Measurements from ENCODE around the gene TTC33. TPM values are rescaled to one million over a fixed set of nuclear protein-coding genes. Genes with fewer than 3 reads are reported as not detected.

The TTC33 gene
- total RNA-seq, 1 experiment from 2014 or later: 30.2 TPM

DNA sequence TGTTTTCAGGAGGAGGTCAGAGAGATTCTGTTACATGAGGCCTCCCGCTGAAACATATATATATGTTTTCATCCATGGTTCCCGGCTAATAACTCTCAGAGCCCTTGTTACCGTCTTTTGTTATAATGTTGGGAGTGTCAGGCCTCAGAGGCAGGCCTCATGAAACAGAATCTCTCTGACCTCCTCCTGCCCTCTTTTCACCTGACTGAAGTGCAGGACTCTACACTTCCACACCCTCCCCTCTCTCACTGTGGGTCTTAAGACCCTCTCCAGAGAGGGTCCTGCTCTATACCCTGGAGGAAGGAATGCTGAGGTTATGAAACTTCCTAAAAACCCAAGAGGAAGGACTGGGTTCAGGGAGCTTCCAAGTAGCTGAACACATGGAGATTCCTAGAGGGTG is 104.6 kb downstream of the TTC33 start:
- no peak overlapping the region for H3K4me3 ChIP-seq
- intact Hi-C loops (cut with micrococcal nuclease; ENCODE audit: unreplicated experiment): no loop called here
- no peaks in the 10 kb centered on the region for H3K4me1 ChIP-seq (replicated peaks; ENCODE audit: insufficient read depth)
- no peaks in the 10 kb centered on the region for H3F3A ChIP-seq (ENCODE audit: insufficient read depth, low read depth)
- no peaks in the 10 kb centered on the region for H3K9me2 ChIP-seq (ENCODE audit: insufficient read depth)
- H3K36me3 ChIP-seq (ENCODE audit: low read depth): no peaks in the 10 kb centered on the region
- no peak overlapping the region for H2AFZ ChIP-seq
- TF ChIP-seq CTCF (conservative IDR thresholded peaks at IDR 0.05) (no peak), EZH2 (IDR thresholded peaks at IDR 0.05; ENCODE audit: low read depth) (no peak)
- BruUV-seq (replicated peaks): no TSS peak
- no peaks in the 10 kb centered on the region for H3K9me3 ChIP-seq (ENCODE audit: insufficient read depth, low read depth)
- ChIA-PET CTCF (no interaction called here), POLR2A (ENCODE audit: unreplicated experiment) (interaction anchor here (0.6 to 0.7 kb wide), 2 partner anchors 159 to 402 kb away, joined by 5 to 7 read pairs; no protein-coding TSS in a partner anchor)
- no peaks in the 10 kb centered on the region for H3K79me2 ChIP-seq (ENCODE audit: low read depth)
- no peaks in the 10 kb centered on the region for H4K20me1 ChIP-seq (ENCODE audit: insufficient read depth)
- no peak for DNase-seq
- no peak overlapping the region for H3K27ac ChIP-seq
- no peak overlapping the region for H3K4me2 ChIP-seq
- no peaks in the 10 kb centered on the region for H3K27me3 ChIP-seq (ENCODE audit: insufficient read depth, low read depth)

DNA sequence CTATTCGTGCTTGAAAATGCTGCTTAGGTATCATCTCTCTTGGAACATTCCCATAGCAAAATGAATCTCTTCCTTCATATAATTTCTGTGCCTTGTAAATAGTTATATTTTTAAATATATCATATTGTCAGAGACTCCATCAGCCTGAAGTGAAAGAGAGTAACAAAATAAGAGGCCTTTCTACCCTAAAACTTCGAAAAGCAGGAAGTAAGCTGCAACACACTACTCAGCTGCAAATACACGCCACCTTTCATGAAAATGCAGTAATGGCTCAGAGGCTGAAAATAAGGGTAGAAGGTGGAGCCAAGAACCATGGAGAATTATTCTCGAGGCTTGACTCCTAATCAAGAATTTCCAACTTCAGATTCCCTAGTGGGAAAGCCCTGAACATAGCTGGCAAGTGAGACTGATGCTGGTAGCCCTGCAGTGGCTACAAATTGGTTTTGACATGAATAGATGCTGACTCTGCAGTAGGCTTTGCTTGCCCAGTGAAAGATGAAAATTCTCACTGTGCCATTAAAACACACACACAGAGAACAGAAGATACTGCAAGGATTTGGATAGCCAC is 106.2 kb downstream of the TTC33 start:
- POLR2A ChIA-PET (ENCODE audit: unreplicated experiment): no interaction called here
- Histone ChIP-seq H3K27me3 (ENCODE audit: insufficient read depth, low read depth) (no peaks in the 10 kb centered on the region), H3K79me2 (ENCODE audit: low read depth) (no peaks in the 10 kb centered on the region), H3K9me3 (ENCODE audit: insufficient read depth, low read depth) (no peaks in the 10 kb centered on the region), H3K4me1 (replicated peaks; ENCODE audit: insufficient read depth) (no peaks in the 10 kb centered on the region), H3K9me2 (ENCODE audit: insufficient read depth) (no peaks in the 10 kb centered on the region), H3F3A (ENCODE audit: insufficient read depth, low read depth) (no peaks in the 10 kb centered on the region), H2AFZ (no peak overlapping the region), H3K27ac (no peak overlapping the region), H3K4me3 (no peak overlapping the region), H3K36me3 (ENCODE audit: low read depth) (no peaks in the 10 kb centered on the region), H4K20me1 (ENCODE audit: insufficient read depth) (no peaks in the 10 kb centered on the region), H3K4me2 (no peak overlapping the region)
- BruUV-seq (replicated peaks): no TSS peak
- DNase-seq: no peak
- no peak for TF ChIP-seq CTCF (conservative IDR thresholded peaks at IDR 0.05)
- no peak for TF ChIP-seq EZH2 (IDR thresholded peaks at IDR 0.05; ENCODE audit: low read depth)
- CTCF ChIA-PET: no interaction called here
- intact Hi-C loops (cut with micrococcal nuclease; ENCODE audit: unreplicated experiment): no loop called here

GRCh38 chr5:40648150-40648549 is 107.6 kb downstream of the TTC33 start:
- Histone ChIP-seq H3K36me3 (ENCODE audit: low read depth) (no peaks in the 10 kb centered on the region), H3K9me3 (ENCODE audit: insufficient read depth, low read depth) (no peaks in the 10 kb centered on the region), H3K79me2 (ENCODE audit: low read depth) (no peaks in the 10 kb centered on the region), H3K9me2 (ENCODE audit: insufficient read depth) (no peaks in the 10 kb centered on the region), H3K4me3 (no peak overlapping the region), H3F3A (ENCODE audit: insufficient read depth, low read depth) (no peaks in the 10 kb centered on the region), H2AFZ (no peak overlapping the region), H3K27ac (no peak overlapping the region), H4K20me1 (ENCODE audit: insufficient read depth) (no peaks in the 10 kb centered on the region), H3K27me3 (ENCODE audit: insufficient read depth, low read depth) (no peaks in the 10 kb centered on the region), H3K4me1 (replicated peaks; ENCODE audit: insufficient read depth) (no peaks in the 10 kb centered on the region), H3K4me2 (no peak overlapping the region)
- BruUV-seq (replicated peaks): no TSS peak
- DNase-seq: no peak
- intact Hi-C loops (cut with micrococcal nuclease; ENCODE audit: unreplicated experiment): no loop called here
- no peak for TF ChIP-seq EZH2 (IDR thresholded peaks at IDR 0.05; ENCODE audit: low read depth)
- no peak for TF ChIP-seq CTCF (conservative IDR thresholded peaks at IDR 0.05)
- ChIA-PET CTCF (no interaction called here), POLR2A (ENCODE audit: unreplicated experiment) (interaction anchor here (0.7 kb wide), 1 partner anchor 38 kb away, joined by 3 read pairs; no protein-coding TSS in a partner anchor)
